Subcutaneous preadipocyte (primary cell): ENCODE measurements around the gene ITPR3. TPM values are rescaled to one million over a fixed set of nuclear protein-coding genes. Genes with fewer than 3 reads are reported as not detected.

ENCODE experiments used
- small RNA-seq: library from RNA; depleted of rRNA; stranded (forward); fragments of <200 nt; gene quantifications from one replicate; pipeline ENCODE3, GENCODE V24; 2012
- total RNA-seq: library from RNA; depleted of rRNA; stranded (reverse); fragments of >200 nt; gene quantifications from 2 replicates; pipeline ENCODE4 v1.2.3, GENCODE V29; 2012

Gene ITPR3
- 66.1 and 103 TPM in 2 replicates for total RNA-seq

GRCh38 chr6:33620856-33621710 is at the start of gene ITPR3:
Gene ITPR3, plus strand, starts transcription at chr6:33621322. Its CDS starts 281 bp downstream, at chr6:33621603.

GRCh38 chr6:33579828-33580714 is 41.1 kb upstream of the ITPR3 start, which contains the start of gene BAK1:
Gene BAK1, minus strand, starts transcription at chr6:33580276. Its CDS starts 2,672 bp downstream, at chr6:33577604.

GRCh38 chr6:33711140-33712129 is 90.3 kb downstream of the ITPR3 start, which contains the start of gene UQCC2:
Gene UQCC2, minus strand, starts transcription at chr6:33711700. Its CDS starts 14 bp downstream, at chr6:33711686.

Small RNA genes lying within 50 kb of the gene (small RNA-seq; reads per million reads assigned to genes)
- gene MIR3934: not detected

Other genes starting within 250 kb of the ITPR3 start
- gene KIFC1, start 229.5 kb upstream of the ITPR3 start, total RNA-seq: 33.1 and 58.1 TPM in 2 replicates
- 8.1 and 14.1 TPM in 2 replicates for gene PHF1, start 210.3 kb upstream of the ITPR3 start, total RNA-seq
- 70.2 and 82.3 TPM in 2 replicates for gene CUTA, start 203.2 kb upstream of the ITPR3 start, total RNA-seq
- gene SYNGAP1, start 201.3 kb upstream of the ITPR3 start, total RNA-seq: 6.1 and 6.2 TPM in 2 replicates
- 4.0 and 6.1 TPM in 2 replicates for gene ZBTB9, start 166.7 kb upstream of the ITPR3 start, total RNA-seq
- gene BAK1, start 41.0 kb upstream of the ITPR3 start, total RNA-seq: 10.3 and 15.2 TPM in 2 replicates
- 13.6 and 18.6 TPM in 2 replicates for gene UQCC2, start 90.4 kb downstream of the ITPR3 start, total RNA-seq
- not detected in 2 replicates for gene IP6K3, start 125.6 kb downstream of the ITPR3 start, total RNA-seq
- 21.3 and 35.8 TPM in 2 replicates for gene LEMD2, start 167.8 kb downstream of the ITPR3 start, total RNA-seq
- gene MLN, start 182.7 kb downstream of the ITPR3 start, total RNA-seq: not detected in 2 replicates